OCI-LY3 (cell line): ENCODE data around the gene C16orf74.

Source experiments
- CTCF ChIP-seq: fragments of 200-600, 300-600 bp; sonication (generic); IDR thresholded peaks from 2 replicates; pipeline ENCODE4 v1.5.1; 2014; ENCODE audit warnings: antibody characterized with exemption, low read length, low read depth
- EZH2phosphoT487 ChIP-seq: fragments of 200-600 bp; shearing (Covaris generic); IDR thresholded peaks from 2 replicates; pipeline ENCODE4 v1.6.1; 2018; ENCODE audit warnings: antibody characterized with exemption, mixed run types, low read depth

- TF ChIP-seq CTCF (no peak), EZH2phosphoT487 (no peak)
Measured at GRCh38 chr16:85778873-85779272, 28.0 kb upstream of the C16orf74 start.
